GM18505 (cell line): Measurements from ENCODE around the gene UGDH.
A peak's percentile ranks its signal among the peaks of the same experiment; 100 is the strongest.

ENCODE experiments used
- ATAC-seq: cut with Tn5 transposase; IDR thresholded peaks from one replicate; pipeline ENCODE4 v1.9.1; 2021; ENCODE audit not compliant: unreplicated experiment
- POLR2A ChIP-seq: IDR thresholded peaks from 4 replicates; pipeline ENCODE4 v1.6.1; 2011; ENCODE audit warnings: borderline replicate concordance; ENCODE audit not compliant: insufficient read depth, insufficient read length; ENCODE audit errors: extremely low read depth

Gene UGDH

GRCh38 chr4:39495446-39496213 lies 31.6 kb downstream of the UGDH start:
- no peak for TF ChIP-seq POLR2A
- no peak for ATAC-seq

GRCh38 chr4:39494354-39494753 lies 32.9 kb downstream of the UGDH start:
- TF ChIP-seq POLR2A = no peak
- no peak for ATAC-seq

GRCh38 chr4:39490322-39490721 lies 36.9 kb downstream of the UGDH start:
- TF ChIP-seq POLR2A = no peak
- no peak for ATAC-seq

- TF ChIP-seq POLR2A = no peak
- ATAC-seq = no peak
These were observed 40.9 kb downstream of the UGDH start for GRCh38 chr4:39486221-39486804.

GRCh38 chr4:39484582-39485272 lies 42.5 kb downstream of the UGDH start:
- ATAC-seq = no peak
- no peak for TF ChIP-seq POLR2A

GRCh38 chr4:39480902-39481695 lies 46.1 kb downstream of the UGDH start:
- ATAC-seq = no peak
- no peak for TF ChIP-seq POLR2A

- TF ChIP-seq POLR2A = no peak
- ATAC-seq = no peak
These were observed 47.0 kb downstream of the UGDH start for GRCh38 chr4:39480251-39480650.

GRCh38 chr4:39476187-39476895 lies 50.9 kb downstream of the UGDH start:
- TF ChIP-seq POLR2A = no peak
- no peak for ATAC-seq

- no peak for ATAC-seq
- TF ChIP-seq POLR2A = no peak
These were observed 54.8 kb downstream of the UGDH start for GRCh38 chr4:39472396-39472795.

GRCh38 chr4:39470402-39470801 lies 56.8 kb downstream of the UGDH start:
- ATAC-seq = no peak
- TF ChIP-seq POLR2A = no peak

GRCh38 chr4:39469429-39470077 lies 57.7 kb downstream of the UGDH start:
- no peak for TF ChIP-seq POLR2A
- peak; percentile 85 for ATAC-seq

GRCh38 chr4:39467464-39467863 lies 59.8 kb downstream of the UGDH start:
- TF ChIP-seq POLR2A = no peak
- no peak for ATAC-seq

GRCh38 chr4:39466747-39467146 lies 60.5 kb downstream of the UGDH start:
- ATAC-seq = no peak
- TF ChIP-seq POLR2A = no peak

GRCh38 chr4:39464886-39465501 lies 62.2 kb downstream of the UGDH start:
- no peak for ATAC-seq
- no peak for TF ChIP-seq POLR2A
